Breast epithelium (tissue), 4 donors: Measurements from ENCODE around the gene IFNL2. TPM values are rescaled to one million over a fixed set of nuclear protein-coding genes. Genes with fewer than 3 reads are reported as not detected.
"Not testable (repeated sequence)": the region's sequence is repeated elsewhere in the genome, so short reads cannot be mapped to it uniquely, and the experiment has no call there.

Source experiments
- DNase-seq, 2 donors: peaks; one replicate each; pipeline ENCODE4 v3.0.0-alpha.2; 2019; ENCODE audit warnings: low spot score in 2 of 2
- H3K27ac ChIP-seq, 2 donors: fragments of 200-600 bp; sonication (generic) in 1 of 2; one replicate each; pipeline ENCODE4 v1.5.1; 2016 to 2019; ENCODE audit warnings: mild to moderate bottlenecking in 1 of 2
- H3K27me3 ChIP-seq, 2 donors: fragments of 200-600 bp; sonication (generic) in 1 of 2; one replicate each; pipeline versions ENCODE4 v1.5.1 to v1.6.0; 2017 to 2019; ENCODE audit warnings: control low read depth in 1 of 2, mild to moderate bottlenecking in 1 of 2
- H3K36me3 ChIP-seq: fragments of 200-600 bp; one replicate; pipeline ENCODE4 v1.5.1; 2019
- H3K4me1 ChIP-seq, 2 donors: fragments of 200-600 bp; sonication (generic); one replicate each; pipeline ENCODE4 v1.5.1; 2016 to 2019; ENCODE audit warnings: control low read depth in 1 of 2
- H3K4me3 ChIP-seq, 3 donors: fragments of 200-600 bp; sonication (generic); 1 replicate in 2 of 3; 2 replicates in 1 of 3; pipeline ENCODE4 v1.5.1; 2016 to 2019; ENCODE audit warnings: mild to moderate bottlenecking in 3 of 3, moderate library complexity in 2 of 3
- H3K9me3 ChIP-seq, 2 donors: fragments of 200-600 bp; sonication (generic) in 1 of 2; one replicate each; pipeline ENCODE4 v1.5.1; 2016 to 2019; ENCODE audit warnings: control low read depth in 1 of 2
- CTCF ChIP-seq, 3 donors: fragments of 450-650 bp; IDR thresholded peaks; one replicate each; pipeline ENCODE4 v1.5.1; 2016 to 2017; ENCODE audit warnings: antibody characterized with exemption in 3 of 3, mild to moderate bottlenecking in 3 of 3, moderate library complexity in 3 of 3
- POLR2A ChIP-seq: fragments of 450-650 bp; IDR thresholded peaks from one replicate; pipeline ENCODE4 v1.6.1; 2016; ENCODE audit warnings: antibody characterized with exemption, mild to moderate bottlenecking, moderate library complexity
- POLR2AphosphoS5 ChIP-seq, 3 donors: sonication (generic); formaldehyde crosslinking; IDR thresholded peaks; one replicate each; pipeline ENCODE4 v1.6.1; 2017; ENCODE audit warnings: antibody characterized with exemption in 3 of 3
- intact Hi-C: fragments of 100-400 bp; cut with DNase I; formaldehyde crosslinking; loops from one replicate; pipeline ENCODE4 v1.15.1; 2023; ENCODE audit warnings: low total_unique reads
- total RNA-seq, 3 donors: library from RNA; depleted of rRNA; stranded (reverse); fragments of >200 nt; gene quantifications; one replicate each; pipeline ENCODE4 v1.1.0, GENCODE V29; 2016

The IFNL2 gene
- not detected for total RNA-seq

GRCh38 chr19:39268085-39268484 lies at the start of gene IFNL2:
Gene IFNL2, plus strand, starts transcription at chr19:39268396. Its CDS starts 173 bp downstream, at chr19:39268569.
- H3K9me3 ChIP-seq, H3K27ac ChIP-seq, intact Hi-C loops, H3K4me3 ChIP-seq, DNase-seq, H3K4me1 ChIP-seq, H3K36me3 ChIP-seq: not testable (repeated sequence)
- H3K27me3 ChIP-seq, result peaks cover 4 to 25% of the 10 kb centered on the region in 2 donors

DNA sequence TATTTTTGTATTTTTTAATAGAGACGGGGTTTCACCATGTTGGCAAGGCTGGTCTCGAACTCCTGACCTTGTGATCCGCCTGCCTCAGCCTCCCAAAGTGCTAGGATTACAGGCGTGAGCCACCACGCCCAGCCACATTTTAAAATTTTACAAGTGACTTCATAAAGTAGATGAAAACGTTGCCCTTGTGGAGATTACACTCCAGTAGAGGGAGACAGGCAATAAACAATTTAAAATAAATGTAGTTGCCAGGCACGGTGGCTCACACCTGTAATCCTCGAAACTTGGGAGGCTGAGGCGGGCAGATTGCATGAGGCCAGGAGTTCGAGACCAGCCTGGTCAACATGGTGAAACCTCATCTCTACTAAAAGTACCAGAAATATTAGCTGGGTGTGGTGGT lies 49.1 kb upstream of the IFNL2 start:
- DNase-seq, H3K27ac ChIP-seq, H3K27me3 ChIP-seq, H3K9me3 ChIP-seq, H3K36me3 ChIP-seq, intact Hi-C loops, H3K4me3 ChIP-seq, H3K4me1 ChIP-seq: not testable (repeated sequence)

DNA sequence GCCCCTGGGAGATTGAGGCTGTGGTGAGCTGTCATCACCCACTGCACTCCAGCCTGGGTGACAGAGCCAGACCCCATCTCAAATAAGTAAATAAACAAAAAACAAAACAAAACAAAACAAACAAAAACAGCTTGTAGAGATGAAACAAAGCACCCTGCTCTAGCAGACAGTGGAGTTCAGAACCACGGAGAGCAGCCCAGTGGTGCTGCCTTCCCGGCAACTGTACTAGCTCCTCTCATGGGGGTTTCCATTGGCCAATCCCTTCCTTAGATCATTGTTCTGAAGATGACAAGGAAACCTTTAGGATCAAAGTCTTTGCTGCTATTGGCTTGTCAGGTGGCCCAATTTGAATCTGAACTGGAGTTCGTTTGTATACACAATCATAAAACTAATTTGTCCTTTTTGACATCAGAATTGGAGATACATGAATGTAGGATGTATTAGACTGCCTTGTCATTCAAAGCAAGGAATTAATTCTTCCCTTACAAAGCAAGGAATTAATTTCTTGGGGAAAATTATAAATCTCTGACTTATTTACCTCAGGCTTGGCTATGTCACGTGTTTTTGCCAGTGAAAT lies 44.4 kb upstream of the IFNL2 start:
- Histone ChIP-seq H3K27me3 (no peaks in the 10 kb centered on the region), H3K9me3 (no peaks in the 10 kb centered on the region), H3K36me3 (no peaks in the 10 kb centered on the region), H3K4me1 (no peaks in the 10 kb centered on the region), H3K27ac (no peak overlapping the region), H3K4me3 (no peak overlapping the region)
- TF ChIP-seq CTCF (IDR thresholded peaks at IDR 0.05), result no peak
- TF ChIP-seq POLR2AphosphoS5 (IDR thresholded peaks at IDR 0.05), result no peak
- no peak for TF ChIP-seq POLR2A
- no peak for DNase-seq
- intact Hi-C loops, result no loop called here

DNA sequence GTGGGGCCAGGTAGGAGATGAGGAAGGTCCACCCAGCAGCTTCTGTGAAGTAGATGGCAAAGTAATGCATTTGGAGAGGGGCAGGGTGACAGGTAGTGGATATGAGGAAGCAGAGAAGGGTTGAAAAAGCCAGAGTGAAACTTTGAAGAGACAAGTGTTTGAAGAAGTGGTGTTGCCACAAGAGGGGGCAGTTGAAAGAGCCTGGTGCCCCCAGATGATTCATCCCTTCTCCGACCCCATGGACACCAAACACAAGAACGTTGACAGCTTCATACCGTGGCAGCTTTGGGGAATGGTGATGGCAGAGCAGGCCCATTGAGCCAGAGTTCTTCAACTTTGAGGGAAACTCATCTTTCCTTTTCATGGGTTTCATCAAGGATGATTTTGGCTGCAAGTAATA lies 43.3 kb upstream of the IFNL2 start:
- no peaks in the 10 kb centered on the region for H3K9me3 ChIP-seq
- no peak overlapping the region for H3K4me3 ChIP-seq
- H3K4me1 ChIP-seq, result no peaks in the 10 kb centered on the region
- intact Hi-C loops, result no loop called here
- H3K27me3 ChIP-seq, result no peaks in the 10 kb centered on the region
- no peak for TF ChIP-seq POLR2A
- TF ChIP-seq CTCF (IDR thresholded peaks at IDR 0.05), result no peak
- no peak for TF ChIP-seq POLR2AphosphoS5 (IDR thresholded peaks at IDR 0.05)
- no peak for DNase-seq
- no peaks in the 10 kb centered on the region for H3K36me3 ChIP-seq
- no peak overlapping the region for H3K27ac ChIP-seq

DNA sequence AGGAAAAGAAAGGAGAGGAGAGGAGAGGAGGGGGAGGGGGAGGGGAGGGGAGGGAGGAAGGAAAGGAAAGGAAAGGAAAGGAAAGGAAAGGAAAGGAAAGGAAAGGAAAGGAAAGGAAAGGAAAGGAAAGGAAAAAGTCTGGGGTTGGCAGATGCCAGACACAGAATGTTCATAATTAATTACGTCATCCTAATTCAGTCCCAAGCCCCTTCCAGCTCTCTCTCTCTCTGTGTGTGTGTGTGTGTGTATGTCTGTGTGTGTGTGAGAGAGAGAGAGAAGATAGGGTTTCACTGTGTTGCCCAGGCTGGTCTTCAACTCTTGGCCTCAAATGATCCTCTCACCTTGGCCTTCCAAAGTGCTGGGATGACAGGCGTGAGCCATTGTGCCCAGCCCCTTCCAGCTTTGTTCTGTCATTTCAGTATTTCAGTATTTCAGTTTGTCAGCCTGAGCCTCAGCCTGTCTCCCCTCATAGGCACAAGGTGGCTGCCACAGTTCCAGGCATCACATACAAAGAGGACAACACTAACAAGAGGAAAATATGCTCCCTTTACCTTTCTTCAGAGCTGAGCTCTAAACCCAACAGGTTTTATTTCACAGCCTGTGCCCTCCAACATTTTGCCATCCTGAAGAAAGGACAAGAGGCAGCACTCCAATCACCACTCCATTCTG lies 38.0 kb upstream of the IFNL2 start:
- TF ChIP-seq POLR2A (no peak), POLR2AphosphoS5 (IDR thresholded peaks at IDR 0.05) (no peak), CTCF (IDR thresholded peaks at IDR 0.05) (no peak)
- H3K27me3 ChIP-seq, result no peaks in the 10 kb centered on the region

GRCh38 chr19:39232708-39233107 lies 35.5 kb upstream of the IFNL2 start:
- intact Hi-C loops, result no loop called here
- no peak for DNase-seq
- no peaks in the 10 kb centered on the region for H3K36me3 ChIP-seq
- H3K27ac ChIP-seq, result no peak overlapping the region
- peaks cover 0 to 4% of the 10 kb centered on the region in 2 donors for H3K9me3 ChIP-seq
- no peaks in the 10 kb centered on the region for H3K4me1 ChIP-seq
- H3K27me3 ChIP-seq, result no peaks in the 10 kb centered on the region
- no peak overlapping the region for H3K4me3 ChIP-seq
- no peak for TF ChIP-seq POLR2AphosphoS5 (IDR thresholded peaks at IDR 0.05)

More for the DNA sequence above, 38.0 kb upstream of the IFNL2 start:
- intact Hi-C loops, result no loop called here
- Histone ChIP-seq H3K9me3 (peaks cover 0 to 4% of the 10 kb centered on the region in 2 donors), H3K36me3 (no peaks in the 10 kb centered on the region), H3K4me1 (no peaks in the 10 kb centered on the region), H3K27ac (no peak overlapping the region), H3K4me3 (no peak overlapping the region)
- DNase-seq, result no peak
